H1 (cell line): Measurements from ENCODE around the gene UVSSA. TPM values are rescaled to one million over a fixed set of nuclear protein-coding genes. Genes with fewer than 3 reads are reported as not detected.

Experiments used
- CTCF ChIA-PET: fragments of 300-600 bp; sonication (Branson Sonifier 250); formaldehyde crosslinking; loops from one replicate; lab custom pipeline; 2021; ENCODE audit not compliant: partially characterized antibody; lab: Charles Lee
- POLR2A ChIA-PET: fragments of 300-600 bp; sonication (Branson Sonifier 250); formaldehyde crosslinking; loops from one replicate; lab custom pipeline; 2021; ENCODE audit warnings: inconsistent platforms; ENCODE audit not compliant: partially characterized antibody; lab: Charles Lee
- DNase-seq, 2 experiments: peaks; one replicate each; pipeline versions ENCODE4 v3.0.0 to v3.0.0-alpha.2; 2010 to 2022; ENCODE audit warnings: low spot score in 2 of 2, low read depth in 1 of 2, mixed read lengths in 1 of 2
- FAIRE-seq: peaks from 2 replicates; lab custom pipeline; 2011; peaks lifted over from hg19 to GRCh38; lab: Jason Lieb, UNC
- H2AFZ ChIP-seq: 2 replicates; pipeline ENCODE4 v1.8.1; 2012; ENCODE audit warnings: low read length, inconsistent platforms
- H2AK5ac ChIP-seq: 2 replicates; pipeline ENCODE4 v1.6.1; 2013; ENCODE audit warnings: low read depth, low read length
- H2BK120ac ChIP-seq: replicated peaks from 2 replicates; pipeline ENCODE3; 2013; ENCODE audit warnings: low read depth, low read length, inconsistent platforms
- H2BK12ac ChIP-seq: 2 replicates; pipeline ENCODE4 v1.6.1; 2013; ENCODE audit warnings: low read depth, low read length
- H2BK15ac ChIP-seq: 2 replicates; pipeline ENCODE4 v1.6.1; 2013; ENCODE audit warnings: low read length
- H2BK20ac ChIP-seq: 2 replicates; pipeline ENCODE4 v1.6.1; 2013; ENCODE audit warnings: low read length
- H2BK5ac ChIP-seq: 2 replicates; pipeline ENCODE4 v1.6.1; 2013; ENCODE audit warnings: low read depth, low read length
- H3K14ac ChIP-seq: 2 replicates; pipeline ENCODE4 v1.6.1; 2013; ENCODE audit warnings: inconsistent platforms; ENCODE audit not compliant: insufficient read length
- H3K18ac ChIP-seq: 2 replicates; pipeline ENCODE4 v1.6.1; 2013; ENCODE audit warnings: low read length; ENCODE audit errors: extremely low read depth
- H3K23ac ChIP-seq: 2 replicates; pipeline ENCODE4 v1.6.1; 2013; ENCODE audit warnings: inconsistent platforms; ENCODE audit not compliant: insufficient read length
- H3K23me2 ChIP-seq: 2 replicates; pipeline ENCODE4 v1.6.1; 2013; ENCODE audit warnings: low read depth, low read length
- H3K27ac ChIP-seq: 2 replicates; pipeline ENCODE4 v1.6.1; 2011; ENCODE audit warnings: low read depth, low read length, inconsistent platforms
- H3K27me3 ChIP-seq, 4 experiments: replicated peaks in 1 of 4; 1 replicate in 1 of 4; 2 replicates in 3 of 4; pipeline versions ENCODE4 v1.6.1 to v1.8.1; 2011 to 2013; ENCODE audit warnings: low read length in 3 of 4, mild to moderate bottlenecking in 3 of 4, inconsistent platforms in 2 of 4, mixed read lengths in 2 of 4, moderate library complexity in 1 of 4; ENCODE audit not compliant: control insufficient read depth in 3 of 4, insufficient read depth in 3 of 4; ENCODE audit errors: extremely low read depth in 1 of 4
- H3K36me3 ChIP-seq, 4 experiments: 2 replicates each; pipeline versions ENCODE4 v1.6.1 to v1.8.1; 2011 to 2013; ENCODE audit warnings: mild to moderate bottlenecking in 4 of 4, low read length in 3 of 4, moderate library complexity in 2 of 4, control low read depth in 1 of 4, inconsistent platforms in 1 of 4; ENCODE audit not compliant: insufficient read depth in 4 of 4, control insufficient read depth in 2 of 4
- H3K4ac ChIP-seq: replicated peaks from 2 replicates; pipeline ENCODE3; 2013; ENCODE audit warnings: low read length, low read depth, mixed read lengths, inconsistent platforms; ENCODE audit not compliant: insufficient read length
- H3K4me1 ChIP-seq, 4 experiments: replicated peaks in 1 of 4; 1 replicate in 1 of 4; 2 replicates in 3 of 4; pipeline versions ENCODE4 v1.6.1 to v1.8.1; 2011 to 2013; ENCODE audit warnings: low read length in 3 of 4, inconsistent platforms in 2 of 4, mixed read lengths in 1 of 4; ENCODE audit not compliant: insufficient read depth in 4 of 4, control insufficient read depth in 3 of 4
- H3K4me2 ChIP-seq, 2 experiments: 2 replicates each; pipeline versions ENCODE4 v1.6.1 to v1.8.1; 2011 to 2013; ENCODE audit warnings: low read depth in 2 of 2, low read length in 2 of 2, control low read depth in 1 of 2, inconsistent platforms in 1 of 2, mild to moderate bottlenecking in 1 of 2; ENCODE audit not compliant: insufficient read depth in 1 of 2
- H3K4me3 ChIP-seq, 4 experiments: fragments of 200-600, 300-600 bp in 1 of 4; sonication (generic), shearing (Covaris generic), sonication (Bioruptor Twin) in 1 of 4; 2 replicates each; pipeline versions ENCODE4 v1.5.1 to v1.8.1; 2011 to 2016; ENCODE audit warnings: low read length in 4 of 4, low read depth in 3 of 4, control low read depth in 2 of 4, inconsistent platforms in 2 of 4, mild to moderate bottlenecking in 2 of 4, mixed read lengths in 1 of 4, moderate library complexity in 1 of 4; ENCODE audit not compliant: insufficient read depth in 2 of 4; ENCODE audit errors: extremely low read depth in 1 of 4
- H3K56ac ChIP-seq: replicated peaks from 2 replicates; pipeline ENCODE3; 2013; ENCODE audit warnings: low read depth, mild to moderate bottlenecking, mixed read lengths, low read length, inconsistent platforms; ENCODE audit not compliant: insufficient read length
- H3K79me1 ChIP-seq: 2 replicates; pipeline ENCODE4 v1.6.1; 2013; ENCODE audit warnings: low read depth, low read length, control low read depth
- H3K79me2 ChIP-seq, 2 experiments: 2 replicates each; pipeline versions ENCODE4 v1.6.1 to v1.8.1; 2012 to 2013; ENCODE audit warnings: low read length in 2 of 2, mild to moderate bottlenecking in 2 of 2, inconsistent platforms in 1 of 2; ENCODE audit not compliant: insufficient read depth in 2 of 2, control insufficient read depth in 1 of 2
- H3K9ac ChIP-seq, 4 experiments: replicated peaks in 1 of 4; 1 replicate in 1 of 4; 2 replicates in 3 of 4; pipeline versions ENCODE4 v1.6.1 to v1.8.1; 2011 to 2013; ENCODE audit warnings: low read depth in 3 of 4, low read length in 3 of 4, control low read depth in 2 of 4, mild to moderate bottlenecking in 2 of 4, moderate library complexity in 2 of 4, inconsistent platforms in 1 of 4; ENCODE audit errors: extremely low read depth in 1 of 4
- H3K9me3 ChIP-seq, 2 experiments: 2 replicates each; pipeline versions ENCODE4 v1.6.1 to v1.8.1; 2012 to 2013; ENCODE audit warnings: mild to moderate bottlenecking in 2 of 2, moderate library complexity in 2 of 2, control low read depth in 1 of 2, inconsistent platforms in 1 of 2, low read depth in 1 of 2, low read length in 1 of 2, mixed read lengths in 1 of 2; ENCODE audit not compliant: insufficient read depth in 2 of 2
- H4K20me1 ChIP-seq, 2 experiments: replicated peaks in 1 of 2; 2 replicates each; pipeline versions ENCODE3 to v1.8.1; 2011 to 2013; ENCODE audit warnings: inconsistent platforms in 2 of 2, low read length in 2 of 2, mild to moderate bottlenecking in 1 of 2; ENCODE audit not compliant: insufficient read depth in 2 of 2, control insufficient read depth in 1 of 2
- H4K5ac ChIP-seq: 2 replicates; pipeline ENCODE4 v1.6.1; 2013; ENCODE audit warnings: low read length, low read depth, mixed read lengths, inconsistent platforms; ENCODE audit not compliant: insufficient read length
- H4K8ac ChIP-seq: 2 replicates; pipeline ENCODE4 v1.8.0; 2013; ENCODE audit warnings: mild to moderate bottlenecking, moderate library complexity, low read length, inconsistent platforms; ENCODE audit not compliant: insufficient read depth; ENCODE audit errors: extremely low read depth
- H4K91ac ChIP-seq: replicated peaks from 2 replicates; pipeline ENCODE3; 2013; ENCODE audit warnings: low read length, mixed read lengths, inconsistent platforms; ENCODE audit not compliant: insufficient read length
- ASH2L ChIP-seq: fragments of 200-600, 300-600 bp; sonication (generic); IDR thresholded peaks from one replicate; pipeline ENCODE4 v1.7.1; 2017; ENCODE audit warnings: low read length
- CHD2 ChIP-seq: IDR thresholded peaks from 2 replicates; pipeline ENCODE4 v1.6.1; 2012; ENCODE audit warnings: low read length, improper control_type of control experiment
- CTBP2 ChIP-seq: IDR thresholded peaks from 2 replicates; pipeline ENCODE4 v1.7.0; 2011; ENCODE audit warnings: borderline replicate concordance, mild to moderate bottlenecking, moderate library complexity, mixed read lengths, low read length; ENCODE audit not compliant: insufficient read depth, insufficient read length
- E2F6 ChIP-seq: IDR thresholded peaks from 2 replicates; pipeline ENCODE4 v1.6.1; 2012; ENCODE audit warnings: inconsistent platforms
- KDM1A ChIP-seq: fragments of 200-600, 300-600 bp; sonication (generic); IDR thresholded peaks from 2 replicates; pipeline ENCODE4 v1.7.1; 2016; ENCODE audit warnings: mild to moderate bottlenecking, low read length, borderline replicate concordance
- MAX ChIP-seq: IDR thresholded peaks from 2 replicates; pipeline ENCODE4 v1.6.1; 2012; ENCODE audit warnings: inconsistent platforms
- POU5F1 ChIP-seq: IDR thresholded peaks from 2 replicates; pipeline ENCODE4 v1.6.1; 2011; ENCODE audit warnings: low read depth, mild to moderate bottlenecking, low read length, moderate library complexity
- RXRA ChIP-seq: IDR thresholded peaks from 2 replicates; pipeline ENCODE4 v1.6.1; 2011; ENCODE audit warnings: low read depth, mild to moderate bottlenecking, low read length, moderate library complexity; ENCODE audit not compliant: insufficient read depth
- SP4 ChIP-seq: IDR thresholded peaks from 2 replicates; pipeline ENCODE4 v1.6.1; 2012; ENCODE audit warnings: low read length, inconsistent platforms
- YY1 ChIP-seq: IDR thresholded peaks from 2 replicates; pipeline ENCODE4 v1.6.1; 2011; ENCODE audit warnings: low read depth, mild to moderate bottlenecking, low read length
- ZNF274 ChIP-seq: IDR thresholded peaks from 2 replicates; pipeline ENCODE4 v1.7.0; 2012; ENCODE audit warnings: low read length, borderline replicate concordance; ENCODE audit errors: extremely low read depth
- WGBS, 2 experiments: shearing (Covaris generic) in 1 of 2; methylation state at CpG; one replicate each; pipeline versions ENCODE4 v1.1.6 to v1.1.7; 2013 to 2015; ENCODE audit warnings: low lambda C conversion rate in 2 of 2, mixed read lengths in 2 of 2, inconsistent platforms in 1 of 2, low coverage in 1 of 2, missing lambda C conversion rate in 1 of 2; ENCODE audit not compliant: insufficient replicate concordance in 2 of 2, insufficient coverage in 1 of 2, insufficient read length in 1 of 2; ENCODE audit errors: extremely low coverage in 1 of 2, missing lambda C conversion rate in 1 of 2; 5-methylcytosine and 5-hydroxymethylcytosine counted together
- polyA plus RNA-seq, 7 experiments: library from polyadenylated mRNA; depleted of rRNA in 3 of 7; stranded (reverse) in 5 of 7; unstranded in 2 of 7; fragments of >200 nt in 5 of 7; fragments of 200-250 nt in 2 of 7; gene quantifications; 1 replicate in 5 of 7; 2 replicates in 1 of 7; 4 replicates in 1 of 7; pipeline versions ENCODE4 v1.2.1 to v1.2.3, GENCODE V29; 2011 to 2013; ENCODE audit warnings: missing spikeins in 2 of 7, mixed read lengths in 2 of 7
- total RNA-seq: library from RNA; stranded (reverse); fragmentation: NEBNext Ultra II Directional; extraction: Animal tissue kit (Norgen Biotek cat#: 25700); gene quantifications from 2 replicates; pipeline ENCODE4 v1.2.1, GENCODE V29; 2021

UVSSA gene
- total and polyA plus RNA-seq, 2 of the 8 experiments (the other 6 are each of a cell fraction or from before 2014, with no cell fraction given): 14.5 to 19.4 TPM

GRCh38 chr4:1325681-1326635 lies 21.1 kb upstream of the UVSSA start:
- H2AFZ ChIP-seq: no peak overlapping the region
- H3K23ac ChIP-seq: no peak overlapping the region
- WGBS, 2 experiments: 96% methylated on average over 26 of the region's 35 CpGs; no CpG with 5 or more reads in 1 of the 2 experiments
- H2BK12ac ChIP-seq: no peak overlapping the region
- H3K23me2 ChIP-seq: peaks cover 11% of the 10 kb centered on the region; the same call in 1 of the 2 replicates
- H2BK15ac ChIP-seq: no peak overlapping the region
- H4K91ac ChIP-seq: no peak overlapping the region
- H3K9me3 ChIP-seq: no peaks in the 10 kb centered on the region
- no peaks in the 10 kb centered on the region; a peak in 1 of 4 replicates for H3K79me2 ChIP-seq
- ChIA-PET CTCF (interaction anchor here (2.2 kb wide), 1 partner anchor 7 kb away, joined by 9 read pairs; no protein-coding TSS in a partner anchor), POLR2A (interaction anchor here (1.4 to 2.5 kb wide), 3 partner anchors 10 to 79 kb away, joined by 3 to 6 read pairs (median 5); no protein-coding TSS in a partner anchor)
- H3K36me3 ChIP-seq: peaks cover 7 to 30% (median 19%) of the 10 kb centered on the region in 4 experiments; a peak in 5 of 8 replicates
- no peak overlapping the region for H3K14ac ChIP-seq
- no peak overlapping the region for H3K4me3 ChIP-seq
- H4K8ac ChIP-seq: no peak overlapping the region
- peaks cover 1 to 20% of the 10 kb centered on the region in 2 experiments for H4K20me1 ChIP-seq
- H3K4me1 ChIP-seq: no peaks in the 10 kb centered on the region
- no peak overlapping the region for H3K18ac ChIP-seq
- no peak overlapping the region for H2BK20ac ChIP-seq
- no peak overlapping the region for H3K56ac ChIP-seq
- no peak overlapping the region for H4K5ac ChIP-seq
- no peak overlapping the region for H3K27ac ChIP-seq
- DNase-seq (no peak), FAIRE-seq (no peak)
- no peak overlapping the region for H2BK5ac ChIP-seq
- no peaks in the 10 kb centered on the region for H3K27me3 ChIP-seq
- no peak overlapping the region for H3K4me2 ChIP-seq
- H2BK120ac ChIP-seq: no peak overlapping the region
- no peak overlapping the region for H2AK5ac ChIP-seq
- no peak overlapping the region for H3K9ac ChIP-seq
- H3K4ac ChIP-seq: no peak overlapping the region
- H3K79me1 ChIP-seq: peaks cover 4% of the 10 kb centered on the region; the same call in 1 of the 2 replicates
- TF ChIP-seq CHD2 (no peak), YY1 (no peak), CTBP2 (no peak), SP4 (no peak), KDM1A (no peak), POU5F1 (no peak), ZNF274 (no peak), RXRA (no peak), E2F6 (no peak), ASH2L (no peak), MAX (no peak)
